HG02973 (cell line): ENCODE measurements around the gene PRH2.

Experiments
- ATAC-seq: cut with Tn5 transposase; IDR thresholded peaks from one replicate; pipeline ENCODE4 v1.9.1; 2021; ENCODE audit warnings: moderate library complexity; ENCODE audit not compliant: unreplicated experiment

Gene PRH2

DNA sequence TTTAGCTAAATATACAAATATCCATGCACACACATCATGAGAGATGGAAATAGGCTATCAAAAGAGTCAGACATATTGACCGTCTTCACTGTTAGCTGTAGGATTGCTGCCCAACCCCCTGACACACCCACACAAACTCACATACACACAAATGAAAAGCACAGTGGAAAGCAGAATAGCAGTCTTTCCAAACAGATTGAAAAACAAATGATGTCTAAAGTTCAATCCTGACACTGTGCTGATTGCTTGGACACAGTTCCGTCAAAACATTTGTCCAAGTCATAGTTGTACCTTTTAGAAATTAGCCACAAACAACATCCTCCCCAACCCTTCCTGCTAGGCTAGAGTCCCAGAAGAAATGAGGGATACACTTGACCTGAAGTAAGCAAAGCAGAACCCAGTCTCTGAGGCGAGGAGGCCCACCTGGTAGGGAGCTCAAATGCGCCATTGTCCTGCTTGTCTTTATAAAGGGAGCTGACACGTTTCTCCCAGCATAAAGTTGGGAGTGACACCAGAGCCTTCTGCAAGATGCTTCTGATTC is at the start of gene PRH2:
Gene PRH2 (plus strand): TSS at position 491 of the 541 bp plus-strand sequence. CDS start 38 bp downstream, at position 529.
- ATAC-seq: no peak

DNA sequence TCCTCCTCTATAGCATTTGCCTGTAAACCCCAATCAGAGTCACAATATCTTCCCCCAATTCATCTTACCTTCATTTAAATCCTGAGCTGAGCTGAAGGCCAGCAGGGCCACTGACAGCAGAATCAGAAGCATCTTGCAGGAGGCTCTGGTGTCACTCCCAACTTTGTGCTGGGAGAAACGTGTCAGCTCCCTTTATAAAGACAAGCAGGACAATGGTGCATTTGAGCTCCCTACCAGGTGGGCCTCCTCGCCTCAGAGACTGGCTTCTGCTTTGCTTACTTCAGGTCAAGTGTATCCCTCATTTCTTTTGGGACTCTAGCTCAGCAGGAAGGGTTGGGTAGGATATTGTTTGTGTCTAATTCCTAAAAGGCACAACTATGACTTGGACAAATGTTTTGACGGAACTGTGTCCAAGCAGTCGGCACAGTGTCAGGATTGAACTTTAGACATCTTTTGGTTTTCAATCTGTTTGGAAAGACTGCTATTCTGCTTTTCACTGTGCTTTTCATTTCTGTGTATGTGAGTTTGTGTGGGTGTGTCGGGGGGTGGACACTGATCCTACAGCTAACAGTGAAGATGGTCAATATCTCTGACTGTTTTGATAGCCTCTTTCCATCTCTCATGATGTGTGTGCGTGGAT is 44.8 kb upstream of the PRH2 start, which contains the start of gene PRH1:
Gene PRH1 (minus strand): TSS at position 170 of the 640 bp plus-strand sequence. CDS start 38 bp downstream, at position 132.
- no peak for ATAC-seq

DNA sequence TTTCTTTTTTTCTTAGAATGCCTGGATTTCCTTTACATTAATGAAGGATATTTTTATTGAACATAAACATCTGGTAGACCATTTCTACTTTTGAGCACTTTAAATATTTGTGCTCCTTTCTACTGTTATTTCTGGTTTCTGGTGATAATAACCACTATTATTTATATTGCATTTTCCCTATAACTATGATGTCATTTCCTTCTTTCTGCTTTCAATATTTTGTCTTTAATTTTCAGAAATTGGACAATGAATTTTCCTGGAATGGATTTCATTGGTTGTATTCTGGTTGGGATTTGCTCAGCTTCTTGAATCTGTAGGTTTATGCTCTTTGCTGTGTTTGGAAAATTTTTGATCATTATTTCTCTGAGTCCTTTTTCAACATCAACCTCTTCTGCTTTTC is 39.8 kb upstream of the PRH2 start:
- ATAC-seq: no peak

DNA sequence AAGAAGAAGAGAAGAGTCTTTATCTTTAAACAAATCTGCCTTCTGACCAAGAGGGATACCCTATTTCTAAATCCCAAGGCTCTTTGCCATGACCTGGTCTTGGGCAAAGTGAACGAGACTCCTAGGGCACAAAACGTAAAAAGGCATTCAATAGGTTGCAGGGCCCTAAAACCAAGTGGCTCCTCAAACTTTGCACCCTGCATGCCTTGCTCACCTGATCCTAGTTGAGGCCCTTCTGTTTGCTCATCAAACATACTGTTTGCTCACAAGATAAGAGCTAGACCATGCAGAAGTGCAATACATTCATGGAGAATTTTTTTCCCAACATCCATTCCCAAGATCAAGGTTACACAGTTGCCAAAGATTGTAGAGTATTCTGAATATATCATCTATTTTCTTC is 37.1 kb upstream of the PRH2 start:
- no peak for ATAC-seq

DNA sequence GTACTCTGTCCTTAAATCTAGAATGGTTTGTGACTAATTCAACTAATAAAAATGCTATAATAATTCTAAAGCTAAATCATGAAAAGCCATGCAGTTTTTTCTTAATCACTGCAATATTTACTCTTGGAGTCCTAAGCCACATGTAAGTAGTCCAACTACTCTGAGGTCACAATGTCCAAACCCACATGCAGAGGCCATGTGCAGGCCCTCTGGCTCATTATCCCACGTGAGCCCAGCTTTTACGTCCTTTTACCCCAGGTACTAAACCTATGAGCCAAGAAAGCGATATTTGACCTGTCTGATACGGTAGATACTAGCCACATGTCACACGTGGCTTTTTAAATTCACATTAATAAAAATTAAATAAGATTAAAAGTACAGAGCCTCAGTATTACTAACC is 32.2 kb upstream of the PRH2 start:
- no peak for ATAC-seq

DNA sequence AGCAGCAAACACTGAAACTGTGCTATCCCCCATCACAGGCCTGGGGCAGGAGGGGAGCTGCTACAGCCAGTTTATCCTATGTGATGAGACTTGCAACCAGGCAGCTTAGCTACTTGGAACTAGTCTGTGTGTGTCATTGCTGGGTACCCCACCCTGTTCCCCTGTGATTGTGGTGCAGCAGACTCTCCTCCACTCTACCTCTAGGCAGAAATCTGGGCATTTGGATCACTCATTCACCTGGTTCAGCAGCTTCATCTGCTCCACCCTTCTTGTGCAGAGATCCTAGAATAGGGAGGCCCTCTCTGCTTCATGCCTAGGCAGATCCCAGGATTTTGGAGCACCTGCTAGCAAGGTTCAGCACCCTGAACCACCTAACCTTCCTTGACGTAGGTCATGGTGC is 28.5 kb upstream of the PRH2 start:
- ATAC-seq: no peak

DNA sequence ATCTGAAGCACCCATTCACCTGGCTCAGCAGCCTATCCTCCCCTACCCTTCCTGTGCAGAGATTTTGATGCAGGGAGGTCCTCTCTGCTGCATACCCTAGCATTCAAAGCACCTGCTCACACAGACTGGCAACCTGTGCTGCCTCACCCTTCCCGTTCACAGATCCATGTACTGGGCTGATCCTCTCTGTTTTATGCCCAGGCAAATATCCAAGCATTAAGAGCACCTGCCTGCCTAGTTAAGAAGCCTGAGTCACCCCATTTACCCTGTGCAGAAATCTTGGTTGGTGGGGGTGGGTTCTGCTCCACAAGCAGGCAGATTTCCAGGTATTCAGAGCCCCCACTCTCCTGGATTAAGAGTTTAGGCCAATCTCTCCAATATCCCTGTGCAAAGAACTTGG is 28.1 kb upstream of the PRH2 start:
- no peak for ATAC-seq

DNA sequence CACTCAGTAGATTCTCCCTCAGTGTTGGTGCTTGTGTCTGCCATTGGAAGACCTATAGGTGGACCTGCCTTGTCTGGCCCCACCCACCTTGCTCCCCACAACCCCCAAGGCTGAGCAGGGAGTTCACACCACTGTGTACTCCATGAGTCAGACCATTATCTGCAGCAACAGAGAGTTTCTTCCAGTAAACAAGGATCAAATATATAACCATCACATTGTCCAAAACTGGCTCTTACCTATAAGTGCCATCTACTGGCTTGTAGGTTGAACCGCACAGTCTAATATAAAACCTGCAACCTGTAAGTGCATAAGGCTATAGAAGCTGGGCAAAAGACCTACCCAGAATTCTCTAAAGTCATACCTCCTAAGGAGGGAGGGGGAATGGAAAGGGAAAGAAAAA is 27.6 kb upstream of the PRH2 start:
- ATAC-seq: no peak

DNA sequence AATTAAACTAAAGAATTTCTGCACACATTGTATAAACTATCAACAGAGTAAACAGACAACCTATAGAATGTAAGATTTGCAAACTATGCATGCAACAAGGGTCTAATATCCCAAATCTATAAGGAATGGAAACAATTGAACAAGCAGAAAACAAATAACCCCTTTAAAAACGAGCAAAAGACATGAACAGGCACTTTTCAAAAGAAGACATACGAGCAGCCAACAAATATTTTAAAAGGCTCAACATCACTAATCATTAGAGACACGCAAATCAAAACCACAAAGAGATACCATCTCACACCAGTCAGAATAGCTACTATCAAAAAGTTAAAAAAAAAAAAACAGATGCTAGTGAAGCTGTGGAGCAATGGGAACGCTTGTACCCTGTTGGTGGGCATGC is 24.4 kb upstream of the PRH2 start:
- no peak for ATAC-seq

DNA sequence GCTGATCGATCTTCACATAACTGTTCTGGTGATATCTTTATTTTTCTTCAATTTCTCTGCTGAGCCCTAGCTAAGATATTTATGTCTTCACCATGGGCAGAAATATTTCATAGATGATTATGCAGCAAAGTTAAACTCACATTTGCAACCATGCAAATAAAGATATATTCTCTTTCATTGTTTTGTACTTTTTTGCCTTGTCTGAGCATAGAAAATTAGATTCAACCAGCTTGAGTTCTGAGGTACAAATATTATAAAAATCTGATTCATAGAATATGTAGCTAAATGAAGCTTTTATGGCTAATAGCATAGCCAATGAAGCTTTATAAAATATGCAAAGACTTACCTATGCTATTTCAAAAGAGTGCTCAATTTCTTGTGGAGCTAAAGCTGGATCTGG is 19.6 kb upstream of the PRH2 start, which contains the start of gene TAS2R13:
Gene TAS2R13 (minus strand): TSS at position 101 of the 400 bp plus-strand sequence. CDS start 264 bp downstream, outside the sequence.
- ATAC-seq: no peak

DNA sequence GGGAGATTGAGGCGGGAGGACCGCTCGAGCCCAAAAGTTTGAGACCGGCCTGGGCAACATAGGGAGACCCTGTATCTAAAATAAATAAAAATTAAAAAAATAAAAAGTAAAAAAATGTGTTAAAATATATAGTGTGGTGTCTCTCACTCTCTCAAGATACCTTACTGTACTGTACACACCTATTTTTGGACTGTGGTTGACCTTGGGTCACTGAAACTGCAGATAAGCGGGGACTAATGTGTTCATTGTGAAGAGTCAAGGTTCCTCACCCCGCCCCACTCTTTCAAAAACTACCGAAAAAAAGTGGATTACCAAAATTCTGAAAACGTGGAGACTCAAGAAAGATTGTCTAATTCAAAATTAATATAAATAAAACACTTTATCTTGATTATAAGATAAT is 18.7 kb upstream of the PRH2 start:
- no peak for ATAC-seq

DNA sequence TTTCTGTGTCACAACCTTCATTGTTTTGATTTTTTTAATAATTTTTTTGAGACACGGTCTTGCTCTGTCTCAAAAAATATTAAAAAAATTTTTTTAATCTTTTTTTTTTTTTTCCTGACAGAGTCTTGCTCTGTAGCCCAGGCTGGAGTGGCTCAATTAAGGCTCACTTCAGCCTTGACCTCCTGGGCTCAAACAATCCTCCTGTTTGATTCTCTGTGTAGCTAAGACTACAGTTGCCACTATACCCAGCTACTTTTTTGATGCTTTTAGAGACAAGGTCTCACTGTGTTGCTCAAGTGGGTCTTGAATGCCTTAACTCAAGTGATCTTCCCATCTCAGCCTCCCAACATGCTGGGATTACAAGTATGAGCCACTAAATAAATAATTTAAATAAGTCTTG is 9.2 kb upstream of the PRH2 start:
- no peak for ATAC-seq

DNA sequence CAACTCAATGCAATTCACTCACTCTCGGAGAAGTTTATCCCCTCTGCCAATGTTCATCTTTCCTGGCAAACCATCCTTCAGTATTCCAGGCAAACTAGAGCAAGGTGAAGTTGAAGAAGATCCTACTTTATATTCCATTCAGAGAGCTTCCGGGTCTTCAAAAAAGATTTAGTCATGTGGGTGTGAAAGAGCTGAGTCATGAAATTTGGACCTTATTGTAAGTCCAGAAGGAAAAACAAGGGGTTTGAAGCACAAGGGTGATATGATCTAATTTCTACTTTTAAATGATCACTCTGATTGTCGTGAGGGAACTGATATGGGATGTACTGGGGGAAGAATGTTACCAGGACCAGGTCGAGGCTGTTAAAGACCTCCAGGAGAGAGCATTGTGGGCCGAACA is 2.8 kb upstream of the PRH2 start:
- ATAC-seq: no peak

DNA sequence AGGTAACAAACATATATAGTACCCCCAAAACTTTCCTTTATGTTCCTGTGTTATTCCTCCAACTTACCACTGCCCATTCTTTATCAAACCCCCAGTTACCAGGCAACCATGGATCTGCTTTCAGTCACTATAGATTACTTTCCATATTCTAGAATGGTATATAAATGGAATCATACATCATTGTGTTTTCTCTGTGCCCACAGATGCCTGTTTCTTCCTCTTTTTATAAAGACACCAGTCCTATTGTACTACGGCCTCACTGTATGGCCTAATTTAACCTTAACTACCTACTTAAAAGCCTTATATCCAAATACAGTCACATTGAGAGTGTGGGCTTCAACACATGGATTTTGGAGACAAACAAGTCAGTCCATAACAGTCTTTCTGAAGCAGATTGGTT is 7.5 kb downstream of the PRH2 start:
- no peak for ATAC-seq

DNA sequence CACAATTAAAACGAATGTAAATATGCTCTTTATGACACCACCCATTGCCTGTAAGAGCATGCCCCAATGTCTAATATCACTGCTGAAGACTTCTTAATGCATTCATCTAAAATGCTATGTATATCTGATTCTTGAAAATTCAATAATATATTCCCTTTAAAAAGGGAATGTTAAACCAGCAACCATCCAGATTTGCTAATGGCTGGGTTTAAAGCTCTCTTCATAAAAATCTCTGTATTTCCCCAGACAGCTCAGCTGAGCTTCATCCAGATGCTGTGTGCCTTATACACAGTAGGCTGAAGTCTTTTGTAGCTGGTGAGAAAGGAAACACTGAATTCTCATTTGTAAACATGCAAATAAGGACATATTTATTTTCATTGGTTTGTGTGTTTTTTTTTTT is 10.1 kb downstream of the PRH2 start, which contains the start of gene TAS2R14:
Gene TAS2R14 (minus strand): TSS at position 101 of the 400 bp plus-strand sequence. CDS start 56 bp downstream, at position 45.
- ATAC-seq: no peak

DNA sequence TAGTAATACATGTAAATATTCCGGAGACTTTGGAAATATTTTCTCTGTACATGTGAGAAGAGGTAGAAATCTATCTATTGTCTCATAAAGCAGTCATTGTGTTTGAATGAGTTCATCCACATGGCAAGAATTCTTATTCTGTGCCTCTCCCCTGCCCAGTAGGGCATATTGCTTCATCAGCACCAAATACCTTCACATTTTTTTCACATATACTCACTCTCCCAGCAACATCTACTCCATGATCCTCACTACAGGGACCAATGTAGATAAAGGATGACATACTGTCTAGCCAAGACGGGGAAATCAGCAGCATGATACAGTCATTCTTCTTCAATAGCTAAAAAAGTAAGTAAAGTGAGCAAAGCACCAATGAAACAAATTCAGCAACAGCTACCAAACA is 11.4 kb downstream of the PRH2 start:
- ATAC-seq: no peak

DNA sequence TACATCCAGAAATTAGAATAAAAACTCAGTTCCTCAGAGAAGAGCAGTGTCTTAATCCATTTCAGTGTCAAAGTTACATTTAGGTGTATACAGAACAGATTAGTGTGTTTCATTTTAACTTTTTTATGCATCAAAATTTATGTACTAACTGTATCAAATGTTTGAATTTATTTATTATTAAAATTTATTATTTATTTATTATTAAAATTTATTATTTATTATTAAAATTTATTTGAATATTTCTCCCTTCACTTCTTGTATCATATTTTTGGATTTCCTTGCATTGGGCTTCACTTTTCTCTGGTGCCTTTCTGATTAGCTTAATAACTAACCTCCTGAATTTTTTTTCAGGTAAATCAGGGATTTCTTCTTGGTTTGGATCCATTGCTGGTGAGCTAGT is 12.3 kb downstream of the PRH2 start:
- no peak for ATAC-seq

DNA sequence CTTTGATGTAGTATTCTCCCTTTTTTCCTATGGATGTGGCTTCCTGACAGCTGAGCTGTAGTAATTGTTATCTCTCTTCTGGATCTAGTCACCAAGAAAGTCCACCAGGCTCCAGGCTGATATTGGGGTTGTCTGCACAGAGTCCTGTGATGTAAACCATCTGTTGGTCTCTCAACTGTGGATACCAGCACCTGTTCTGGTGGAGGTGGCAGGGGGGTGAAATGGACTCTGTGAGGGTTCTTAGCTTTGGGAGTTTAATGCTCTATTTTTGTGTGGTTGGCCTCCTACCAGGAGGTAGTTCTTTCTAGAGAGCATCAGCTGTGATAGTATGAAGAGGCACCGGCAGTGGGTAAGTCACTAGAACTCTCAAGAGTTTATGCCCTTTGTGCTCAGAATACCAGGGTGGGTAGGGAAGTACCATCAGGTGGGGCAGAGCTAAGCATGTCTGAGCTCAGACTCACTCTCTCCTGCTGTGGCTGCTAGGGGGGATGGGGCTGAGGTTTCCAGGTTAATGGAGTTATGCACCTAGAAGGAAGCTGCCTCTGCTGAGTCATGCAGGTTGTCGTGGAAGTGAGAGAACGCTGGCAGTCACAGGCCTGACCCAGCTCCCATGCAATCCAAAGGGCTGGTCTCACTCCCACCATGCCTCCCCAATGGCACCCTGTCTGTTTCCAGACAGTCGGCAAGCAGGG is 13.0 kb downstream of the PRH2 start:
- no peak for ATAC-seq

DNA sequence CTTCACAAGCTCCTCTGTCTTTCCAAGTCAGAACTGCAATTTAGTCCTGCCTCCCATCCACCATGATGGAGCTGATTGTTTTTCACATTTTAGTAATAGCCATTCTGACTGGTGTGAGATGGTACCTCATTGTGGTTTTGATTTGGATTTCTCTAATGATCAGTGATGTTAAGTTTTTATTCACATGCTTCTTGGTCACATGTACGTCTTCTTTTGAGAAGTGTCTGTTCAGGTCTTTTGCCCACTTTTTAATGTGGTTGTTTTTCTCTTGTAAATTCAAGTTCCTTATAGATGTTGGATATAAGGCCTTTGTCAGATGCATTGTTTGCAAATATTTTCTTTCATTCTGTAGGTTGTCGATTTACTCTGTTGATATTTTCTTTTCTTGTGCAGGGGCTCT is 14.1 kb downstream of the PRH2 start:
- ATAC-seq: no peak

DNA sequence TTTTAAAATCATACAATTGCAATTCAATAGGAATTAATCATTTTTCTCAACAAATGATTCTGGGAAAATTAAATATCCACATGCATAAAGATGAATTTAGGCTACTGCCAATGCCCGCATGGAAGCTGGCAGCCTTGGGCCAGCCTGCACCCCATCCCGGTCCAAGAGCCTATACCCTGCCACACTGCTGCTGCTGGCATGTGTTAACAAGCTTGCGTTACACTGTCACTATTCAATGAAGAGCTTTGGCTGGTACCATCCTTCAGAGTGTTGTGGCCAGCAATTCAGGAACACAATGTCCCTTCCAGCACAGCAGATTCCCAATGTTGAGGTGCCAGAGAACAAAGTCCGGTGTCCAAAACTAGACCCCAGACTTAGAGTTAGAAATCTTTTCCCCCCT is 23.6 kb downstream of the PRH2 start:
- no peak for ATAC-seq

DNA sequence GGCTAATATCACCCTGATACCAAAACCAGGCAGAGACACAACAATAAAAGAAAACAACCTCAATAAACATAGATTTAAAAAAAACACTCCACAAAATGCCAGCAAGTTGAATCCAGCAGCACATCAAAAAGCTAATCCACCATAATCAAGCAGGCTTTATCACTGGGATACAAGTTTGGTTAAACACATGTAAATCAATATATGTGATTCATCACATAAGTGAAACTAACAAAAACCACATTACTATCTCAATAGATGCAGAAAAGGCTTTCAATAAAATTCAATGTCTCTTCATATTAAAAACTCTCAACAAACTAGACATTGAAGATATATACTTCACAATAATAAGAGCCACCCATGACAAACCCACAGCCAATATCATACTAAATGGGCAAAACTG is 27.0 kb downstream of the PRH2 start:
- no peak for ATAC-seq

DNA sequence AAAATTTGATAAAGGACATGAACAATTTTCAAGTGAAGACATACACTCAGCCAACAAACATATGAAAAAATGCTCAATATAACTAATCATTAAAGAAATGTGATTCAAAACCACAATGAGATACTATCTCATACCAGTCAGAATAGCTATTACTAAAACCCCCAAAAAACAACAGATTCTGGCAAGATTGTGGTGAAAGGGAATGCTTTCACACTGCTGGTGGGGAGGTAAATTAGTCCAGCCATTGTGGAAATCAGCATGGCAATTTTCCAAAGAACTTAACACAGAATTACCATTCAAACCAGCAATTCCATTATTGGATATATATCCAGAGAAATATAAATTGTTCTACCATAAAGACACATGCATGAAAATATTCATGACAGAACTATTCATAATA is 28.7 kb downstream of the PRH2 start:
- no peak for ATAC-seq
